Ishikawa (cell line): ENCODE data around the gene ERN2.

Experiments
- NFIC ChIP-seq: IDR thresholded peaks from 2 replicates; pipeline ENCODE4 v1.6.1; 2012
- TAF1 ChIP-seq: IDR thresholded peaks from 2 replicates; pipeline ENCODE4 v1.6.1; 2012; ENCODE audit warnings: low read depth, mild to moderate bottlenecking
- TF ChIP-seq, protein P1 (sequence below): IDR thresholded peaks from 2 replicates; pipeline ENCODE4 v1.6.1; 2012; ENCODE audit warnings: low read depth, mild to moderate bottlenecking

DNA sequence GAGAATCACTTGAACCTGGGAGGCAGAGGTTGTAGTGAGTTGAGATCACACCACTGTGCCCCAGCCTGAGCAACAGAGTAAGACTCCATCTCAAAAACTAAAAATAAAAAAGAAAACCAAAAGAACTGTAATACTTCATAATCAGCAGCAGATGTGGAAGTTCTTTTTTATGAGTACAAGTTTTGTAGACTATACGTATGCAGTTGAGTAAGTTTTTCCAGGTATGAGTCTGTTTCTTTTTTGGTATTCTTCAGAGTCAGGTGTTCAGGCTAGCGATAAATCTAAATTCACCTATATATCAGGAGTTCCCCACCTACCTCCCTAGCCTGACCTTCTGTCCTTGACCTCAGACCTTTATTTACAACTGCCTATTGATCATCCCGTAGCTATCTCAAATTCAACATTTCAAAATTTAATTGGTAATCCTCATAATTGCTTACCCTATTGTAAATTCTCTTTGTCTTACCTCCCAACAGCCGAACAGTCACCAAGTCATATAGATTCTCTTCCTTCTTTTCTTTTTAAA is 61.0 kb downstream of the ERN2 start:
- TF ChIP-seq, protein P1, sequence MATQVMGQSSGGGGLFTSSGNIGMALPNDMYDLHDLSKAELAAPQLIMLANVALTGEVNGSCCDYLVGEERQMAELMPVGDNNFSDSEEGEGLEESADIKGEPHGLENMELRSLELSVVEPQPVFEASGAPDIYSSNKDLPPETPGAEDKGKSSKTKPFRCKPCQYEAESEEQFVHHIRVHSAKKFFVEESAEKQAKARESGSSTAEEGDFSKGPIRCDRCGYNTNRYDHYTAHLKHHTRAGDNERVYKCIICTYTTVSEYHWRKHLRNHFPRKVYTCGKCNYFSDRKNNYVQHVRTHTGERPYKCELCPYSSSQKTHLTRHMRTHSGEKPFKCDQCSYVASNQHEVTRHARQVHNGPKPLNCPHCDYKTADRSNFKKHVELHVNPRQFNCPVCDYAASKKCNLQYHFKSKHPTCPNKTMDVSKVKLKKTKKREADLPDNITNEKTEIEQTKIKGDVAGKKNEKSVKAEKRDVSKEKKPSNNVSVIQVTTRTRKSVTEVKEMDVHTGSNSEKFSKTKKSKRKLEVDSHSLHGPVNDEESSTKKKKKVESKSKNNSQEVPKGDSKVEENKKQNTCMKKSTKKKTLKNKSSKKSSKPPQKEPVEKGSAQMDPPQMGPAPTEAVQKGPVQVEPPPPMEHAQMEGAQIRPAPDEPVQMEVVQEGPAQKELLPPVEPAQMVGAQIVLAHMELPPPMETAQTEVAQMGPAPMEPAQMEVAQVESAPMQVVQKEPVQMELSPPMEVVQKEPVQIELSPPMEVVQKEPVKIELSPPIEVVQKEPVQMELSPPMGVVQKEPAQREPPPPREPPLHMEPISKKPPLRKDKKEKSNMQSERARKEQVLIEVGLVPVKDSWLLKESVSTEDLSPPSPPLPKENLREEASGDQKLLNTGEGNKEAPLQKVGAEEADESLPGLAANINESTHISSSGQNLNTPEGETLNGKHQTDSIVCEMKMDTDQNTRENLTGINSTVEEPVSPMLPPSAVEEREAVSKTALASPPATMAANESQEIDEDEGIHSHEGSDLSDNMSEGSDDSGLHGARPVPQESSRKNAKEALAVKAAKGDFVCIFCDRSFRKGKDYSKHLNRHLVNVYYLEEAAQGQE = no peak
- TF ChIP-seq NFIC (no peak), TAF1 (no peak)
